NCI-H1694 treated with DMSO at 0.1 percent for 48 hours (cell line): Measurements from ENCODE around the gene CEACAM19.
"Not testable (repeated sequence)": the region's sequence is repeated elsewhere in the genome, so short reads cannot be mapped to it uniquely, and the experiment has no call there.

Experiments
- DNase-seq: peaks from one replicate; lab custom pipeline; 2025; lab: John Stamatoyannopoulos, UW

Gene CEACAM19

DNA sequence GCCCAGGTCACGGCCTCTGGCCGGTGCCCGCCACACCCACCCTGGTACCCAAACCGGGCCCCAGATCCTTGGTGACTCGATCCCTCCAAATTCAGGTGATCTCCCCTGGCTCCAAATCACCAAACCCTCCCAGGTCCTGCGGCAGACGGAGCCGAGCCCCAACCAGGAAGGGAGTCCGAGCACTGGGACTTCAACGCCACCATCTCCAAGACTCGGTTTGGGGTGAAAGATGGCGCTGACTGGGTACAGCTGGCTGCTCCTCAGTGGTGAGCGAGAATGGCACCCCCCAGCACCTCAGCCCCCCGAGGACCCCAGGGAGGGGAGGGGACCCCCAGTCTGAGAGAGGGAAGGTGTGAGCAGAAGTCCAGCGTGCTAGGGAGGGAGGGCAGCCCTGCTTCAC, 29.9 kb downstream of the CEACAM19 start:
- no peak for DNase-seq

DNA sequence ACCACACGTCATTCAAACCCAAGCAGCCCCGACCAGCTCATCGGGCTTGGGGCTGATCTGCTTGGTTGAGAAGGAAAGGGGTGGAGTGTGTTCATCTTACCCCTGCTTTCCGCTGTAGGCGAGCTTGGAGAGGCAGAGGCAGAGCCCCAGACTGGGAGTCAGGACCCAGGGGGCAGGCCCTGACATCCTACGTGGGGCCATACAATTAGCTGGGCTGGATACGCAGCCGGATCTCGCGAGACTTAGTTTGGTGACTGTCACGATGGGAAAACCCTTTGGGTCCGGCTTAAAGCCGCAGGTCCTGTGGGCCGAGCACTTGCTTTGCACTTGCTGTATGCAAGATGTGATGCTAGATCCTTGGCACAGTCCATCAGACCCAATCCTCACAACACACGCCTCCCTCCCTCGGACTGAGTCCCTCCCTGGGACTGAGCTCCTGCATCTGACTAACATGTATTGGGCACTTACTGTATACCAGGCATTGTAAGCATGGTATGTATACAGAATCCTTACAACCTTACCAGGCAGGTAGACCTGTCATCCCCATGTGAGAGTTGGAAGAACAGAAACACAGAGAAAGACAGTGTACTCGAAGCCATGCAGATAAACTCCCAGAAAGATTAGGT, 31.4 kb downstream of the CEACAM19 start:
- DNase-seq = no peak

DNA sequence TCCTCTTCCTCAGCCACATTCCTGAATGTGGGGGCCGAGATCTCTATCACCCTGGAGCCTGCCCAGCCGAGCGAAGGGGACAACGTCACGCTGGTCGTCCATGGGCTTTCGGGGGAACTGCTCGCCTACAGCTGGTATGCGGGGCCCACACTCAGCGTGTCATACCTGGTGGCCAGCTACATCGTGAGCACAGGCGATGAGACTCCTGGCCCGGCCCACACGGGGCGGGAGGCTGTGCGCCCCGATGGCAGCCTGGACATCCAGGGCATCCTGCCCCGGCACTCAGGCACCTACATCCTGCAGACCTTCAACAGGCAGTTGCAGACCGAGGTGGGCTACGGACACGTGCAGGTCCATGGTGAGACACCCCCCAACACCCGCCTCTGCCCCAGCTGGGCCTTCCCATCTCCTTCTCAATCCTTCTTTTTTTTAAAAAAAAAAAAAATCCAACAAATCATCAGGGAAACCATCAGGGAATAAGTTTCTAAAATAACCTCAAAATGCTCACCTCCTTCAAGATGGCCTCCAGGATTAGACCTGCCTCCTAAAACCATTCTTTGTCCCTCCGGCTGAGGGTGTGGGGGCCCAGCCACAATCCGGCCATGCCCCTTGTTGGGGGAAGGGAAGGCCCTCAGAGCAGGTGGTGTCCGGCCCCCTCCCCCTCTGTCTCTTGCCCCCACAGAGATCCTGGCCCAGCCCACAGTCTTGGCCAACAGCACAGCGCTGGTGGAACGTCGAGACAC, 32.2 kb downstream of the CEACAM19 start:
- no peak for DNase-seq

- DNase-seq = no peak
Measured at GRCh38 chr19:44704982-44705381, 33.7 kb downstream of the CEACAM19 start.

GRCh38 chr19:44705502-44706010, 34.3 kb downstream of the CEACAM19 start:
- no peak for DNase-seq

DNA sequence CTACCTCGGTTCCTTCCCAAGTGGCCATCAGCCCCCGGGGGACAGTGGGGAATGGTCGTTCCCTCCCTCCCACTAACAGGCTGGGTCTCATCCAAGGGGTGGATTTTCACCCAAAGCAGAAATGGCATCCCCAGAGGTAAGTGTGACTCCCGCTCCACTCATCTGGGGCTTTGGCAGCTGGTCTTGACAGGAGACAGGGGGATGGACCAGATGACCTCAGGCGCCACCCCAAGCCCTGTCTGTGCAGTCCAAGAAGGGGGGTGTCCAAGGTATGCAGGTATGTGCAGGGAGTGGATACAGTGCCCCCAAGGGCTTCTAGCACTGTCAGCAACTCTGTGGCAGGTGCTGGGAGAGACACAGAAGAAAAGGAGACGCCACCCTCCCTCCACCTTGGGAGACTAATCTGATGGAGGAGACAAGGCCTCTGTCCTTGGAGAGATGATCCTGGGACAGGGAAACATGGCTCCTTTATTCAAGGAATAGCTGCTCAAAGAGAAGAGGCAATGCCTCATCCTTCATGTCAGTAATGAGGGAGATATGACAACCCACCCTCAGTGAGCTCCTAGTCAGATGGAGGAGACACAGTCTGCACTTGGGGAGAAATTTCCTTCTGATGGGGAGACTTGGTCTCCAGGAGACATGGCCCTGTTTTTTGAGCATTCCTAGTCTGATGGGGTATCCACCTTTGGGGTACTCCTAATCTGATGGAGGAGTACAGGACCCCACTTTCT, 35.4 kb downstream of the CEACAM19 start:
- no peak for DNase-seq

DNA sequence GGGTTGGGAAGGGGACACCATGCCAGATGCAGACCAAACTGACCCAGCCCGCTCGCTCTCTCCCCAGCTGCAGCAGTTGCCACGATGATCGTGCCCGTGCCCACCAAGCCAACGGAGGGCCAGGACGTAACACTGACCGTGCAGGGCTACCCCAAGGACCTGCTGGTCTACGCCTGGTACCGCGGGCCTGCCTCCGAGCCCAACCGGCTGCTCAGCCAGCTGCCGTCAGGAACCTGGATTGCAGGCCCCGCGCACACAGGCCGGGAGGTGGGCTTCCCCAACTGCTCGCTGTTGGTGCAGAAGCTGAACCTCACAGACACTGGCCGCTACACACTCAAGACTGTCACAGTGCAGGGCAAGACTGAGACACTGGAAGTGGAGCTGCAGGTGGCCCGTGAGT, 36.5 kb downstream of the CEACAM19 start:
- no peak for DNase-seq

- no peak for DNase-seq
Measured at GRCh38 chr19:44708940-44709339, 37.7 kb downstream of the CEACAM19 start.

- not testable (repeated sequence) for DNase-seq
Measured at GRCh38 chr19:44709434-44710266, 38.4 kb downstream of the CEACAM19 start.

- no peak for DNase-seq
Measured at GRCh38 chr19:44710483-44710882, 39.2 kb downstream of the CEACAM19 start.

- no peak for DNase-seq
Measured at GRCh38 chr19:44712864-44713515, 41.7 kb downstream of the CEACAM19 start.

DNA sequence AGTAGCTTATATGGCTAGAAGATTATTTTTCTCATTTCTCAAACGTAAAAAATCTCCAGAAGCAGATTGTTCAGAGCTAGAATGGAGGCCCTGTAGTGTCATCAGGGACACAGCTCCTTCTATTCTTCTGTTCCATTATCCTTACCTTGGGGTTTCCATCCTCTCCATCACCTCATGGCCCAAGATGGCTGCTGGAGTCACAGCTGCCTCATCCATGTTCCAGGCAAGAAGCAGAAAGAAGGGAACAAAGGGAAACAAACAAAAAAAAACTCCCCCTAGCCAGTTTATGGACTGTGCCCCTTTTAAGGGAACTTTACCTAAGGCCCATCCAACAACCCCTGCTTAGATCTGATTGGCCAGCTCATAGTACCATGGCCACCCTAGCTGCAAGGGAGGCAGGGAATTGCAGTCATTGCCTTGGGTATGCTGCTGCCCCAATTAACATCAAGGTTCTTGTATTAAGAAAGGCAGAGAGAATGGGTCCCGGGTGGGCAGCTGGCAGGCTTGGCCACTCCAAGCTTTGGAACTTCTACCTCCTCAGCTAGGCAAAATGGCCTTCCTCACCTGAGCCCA, 43.4 kb downstream of the CEACAM19 start:
- DNase-seq = no peak

DNA sequence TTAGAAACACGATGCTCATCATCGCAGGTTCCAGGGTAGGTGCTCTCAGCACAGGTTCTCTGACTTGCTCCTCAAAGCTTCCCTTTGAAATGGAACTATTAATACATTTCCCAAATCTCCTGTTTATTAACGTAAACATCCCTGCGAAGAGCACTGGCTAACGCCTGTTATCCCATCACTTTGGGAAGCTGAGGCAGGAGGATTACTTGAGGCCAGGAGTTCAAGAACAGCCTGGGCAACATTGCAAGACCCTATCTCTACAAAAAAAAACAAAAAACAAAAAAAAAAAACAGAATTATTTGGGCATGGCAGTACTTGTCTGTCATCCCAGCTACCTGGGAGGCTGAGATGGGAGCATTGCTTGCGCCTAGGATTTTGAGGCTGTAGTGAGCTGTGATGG, 46.3 kb downstream of the CEACAM19 start:
- no peak for DNase-seq

- no peak for DNase-seq
Measured at GRCh38 chr19:44718441-44719261, 47.4 kb downstream of the CEACAM19 start.

DNA sequence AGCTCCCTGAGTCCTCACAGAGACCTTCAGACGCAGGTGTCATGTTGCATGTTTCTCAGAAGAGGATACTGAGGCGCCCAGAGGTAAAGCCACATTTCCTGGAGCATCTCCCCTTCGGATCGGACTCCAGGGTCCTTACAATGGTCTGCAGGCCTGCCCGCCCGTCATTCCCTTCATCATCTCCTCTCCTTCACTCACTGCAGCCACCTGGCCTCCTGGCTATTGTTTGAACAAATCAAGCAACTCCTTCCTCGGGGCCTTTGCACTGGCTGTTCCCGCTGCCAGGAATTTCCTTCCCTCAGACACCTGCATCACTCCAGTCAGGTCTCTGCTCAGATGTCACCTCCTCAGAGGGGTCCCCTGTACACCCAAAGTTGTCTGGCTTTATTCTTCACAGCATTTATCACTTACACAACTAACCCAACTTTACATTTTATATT, 48.0 kb downstream of the CEACAM19 start:
- no peak for DNase-seq

DNA sequence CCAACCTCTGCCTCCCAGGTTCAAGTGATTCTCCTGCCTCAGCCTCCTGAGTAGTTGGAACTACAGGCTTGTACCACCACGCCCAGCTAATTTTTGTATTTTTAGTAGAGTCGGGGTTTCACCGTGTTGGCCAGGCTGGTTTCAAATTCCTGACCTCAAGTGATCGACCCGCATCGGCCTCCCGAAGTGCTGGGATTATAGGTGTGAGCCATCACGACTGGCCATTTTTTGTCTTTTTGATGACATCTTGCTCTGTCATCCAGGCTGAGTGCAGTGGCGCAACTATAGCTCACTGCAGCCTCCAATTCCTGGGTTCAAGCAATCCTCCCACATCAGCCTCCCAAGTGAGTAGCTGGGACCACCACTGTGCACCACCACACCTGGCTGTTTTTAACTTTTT, 49.1 kb downstream of the CEACAM19 start:
- DNase-seq = not testable (repeated sequence)

- no peak for DNase-seq
Measured at GRCh38 chr19:44720945-44721344, 49.7 kb downstream of the CEACAM19 start.

GRCh38 chr19:44721369-44721768, 50.1 kb downstream of the CEACAM19 start:
- not testable (repeated sequence) for DNase-seq

DNA sequence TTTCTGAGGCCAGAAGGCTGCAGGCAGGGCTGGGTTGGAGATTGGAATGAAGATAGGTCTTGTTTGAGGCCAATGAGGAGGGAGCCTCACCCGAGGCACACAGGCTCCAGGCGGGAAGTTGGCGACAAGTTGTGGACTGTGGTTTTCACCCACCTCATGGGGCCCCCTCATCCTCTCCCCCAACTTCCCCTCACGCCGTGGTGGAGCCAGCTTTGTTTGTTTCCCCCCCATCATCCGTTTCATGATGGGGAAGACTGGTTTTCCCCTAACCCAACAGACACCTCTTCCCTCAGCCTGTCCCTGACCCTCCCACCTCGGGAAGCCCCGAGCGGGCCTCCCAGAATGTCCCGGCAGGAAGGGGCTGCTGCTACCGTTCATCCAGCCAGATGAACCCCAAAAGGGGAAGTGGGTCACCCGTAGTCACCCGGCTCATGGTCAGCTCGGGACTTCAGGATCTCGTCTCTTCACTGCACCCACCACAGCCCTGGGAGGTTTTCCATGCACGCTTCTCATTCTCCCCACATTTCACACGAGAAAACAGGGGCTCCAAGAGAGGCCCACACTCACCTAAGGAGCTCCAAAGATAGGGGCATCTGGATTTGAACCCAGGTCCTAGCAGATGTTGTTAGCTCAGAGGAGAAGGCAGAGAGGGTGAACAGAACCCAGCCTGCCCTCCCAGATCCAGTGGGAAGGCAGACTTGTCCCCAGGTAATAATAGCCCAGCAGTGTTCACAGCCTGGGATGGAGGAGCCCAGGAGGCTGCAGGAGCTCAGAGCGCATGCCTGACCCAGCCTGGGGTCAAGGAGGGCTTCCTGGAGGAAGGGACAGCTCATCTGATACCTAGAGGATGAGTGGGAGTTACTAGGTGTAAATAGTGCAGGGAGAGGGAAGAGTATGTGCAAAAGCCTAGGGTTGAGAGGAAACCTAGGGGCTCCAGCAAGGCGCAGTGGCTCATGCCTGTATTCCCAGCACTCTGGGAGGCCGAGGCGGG, 51.1 kb downstream of the CEACAM19 start:
- DNase-seq = no peak
